HepG2 (cell line): ENCODE measurements around the gene PAQR3. TPM values are rescaled to one million over a fixed set of nuclear protein-coding genes. Genes with fewer than 3 reads are reported as not detected.

Experiments
- AKNA ChIP-seq: sonication (generic); formaldehyde crosslinking; IDR thresholded peaks from 2 replicates; pipeline ENCODE4 v1.4.0; 2020; ENCODE audit warnings: missing genetic modification reagents, borderline replicate concordance
- CC2D1A ChIP-seq: sonication (generic); formaldehyde crosslinking; IDR thresholded peaks from 2 replicates; pipeline ENCODE4 v1.8.1; 2023; ENCODE audit warnings: mild to moderate bottlenecking, missing genetic modification reagents
- CREM ChIP-seq, 2 experiments: sonication (generic) in 1 of 2; formaldehyde crosslinking in 1 of 2; IDR thresholded peaks; 2 replicates each; pipeline versions ENCODE4 v1.4.0 to v1.6.1; 2016 to 2020; ENCODE audit warnings: antibody characterized with exemption in 1 of 2, mild to moderate bottlenecking in 1 of 2, missing genetic modification reagents in 1 of 2
- HNRNPUL1 ChIP-seq: fragments of 200-400 bp; formaldehyde crosslinking; IDR thresholded peaks from 2 replicates; pipeline ENCODE4 v1.6.1; 2017; ENCODE audit warnings: low read depth, mild to moderate bottlenecking, low read length, moderate library complexity
- NR2F6 ChIP-seq, 2 experiments: IDR thresholded peaks; 2 replicates each; pipeline ENCODE4 v1.6.1; 2016; ENCODE audit warnings: antibody characterized with exemption in 1 of 2, mild to moderate bottlenecking in 1 of 2
- RERE ChIP-seq: IDR thresholded peaks from 2 replicates; pipeline ENCODE4 v1.6.1; 2016; ENCODE audit warnings: low read depth, missing genetic modification reagents, missing compliant biosample characterization
- RNF219 ChIP-seq: sonication (generic); formaldehyde crosslinking; IDR thresholded peaks from 2 replicates; pipeline ENCODE4 v1.5.0; 2020; ENCODE audit warnings: mild to moderate bottlenecking, missing genetic modification reagents
- THAP8 ChIP-seq: sonication (generic); formaldehyde crosslinking; IDR thresholded peaks from 2 replicates; pipeline ENCODE4 v1.5.1; 2020; ENCODE audit warnings: missing genetic modification reagents, mild to moderate bottlenecking, borderline replicate concordance
- ZKSCAN1 ChIP-seq: fragments of 150-350 bp; IDR thresholded peaks from 2 replicates; pipeline ENCODE4 v1.6.1; 2014; ENCODE audit warnings: low read length
- ZNF563 ChIP-seq: sonication (generic); formaldehyde crosslinking; IDR thresholded peaks from 2 replicates; pipeline ENCODE4 v1.8.0; 2022; ENCODE audit warnings: mild to moderate bottlenecking, moderate library complexity, missing genetic modification reagents
- ZNF576 ChIP-seq: sonication (generic); formaldehyde crosslinking; IDR thresholded peaks from 2 replicates; pipeline ENCODE4 v1.4.0; 2020; ENCODE audit warnings: mild to moderate bottlenecking, missing genetic modification reagents
- ZNF615 ChIP-seq: sonication (generic); formaldehyde crosslinking; IDR thresholded peaks from 2 replicates; pipeline ENCODE4 v1.5.0; 2020; ENCODE audit warnings: mild to moderate bottlenecking, missing genetic modification reagents, borderline replicate concordance
- ZNF619 ChIP-seq: sonication (generic); formaldehyde crosslinking; IDR thresholded peaks from 2 replicates; pipeline ENCODE4 v1.4.0; 2020; ENCODE audit warnings: mild to moderate bottlenecking, missing genetic modification reagents
- ZNF644 ChIP-seq: IDR thresholded peaks from 2 replicates; pipeline ENCODE4 v1.6.1; 2016; ENCODE audit warnings: low read depth
- ZNF703 ChIP-seq: sonication (generic); formaldehyde crosslinking; IDR thresholded peaks from 2 replicates; pipeline ENCODE4 v1.5.1; 2020; ENCODE audit warnings: missing genetic modification reagents, mild to moderate bottlenecking, moderate library complexity, borderline replicate concordance
- ZNF790 ChIP-seq: sonication (generic); formaldehyde crosslinking; IDR thresholded peaks from 2 replicates; pipeline ENCODE4 v1.8.0; 2022; ENCODE audit warnings: missing genetic modification reagents, mild to moderate bottlenecking, borderline replicate concordance
- polyA plus RNA-seq, 8 experiments: library from polyadenylated mRNA; depleted of rRNA in 3 of 8; stranded (reverse) in 7 of 8; unstranded in 1 of 8; fragments of >200 nt; fragmentation: Illumina TruSeq in 4 of 8; extraction: Trizol in 4 of 8; gene quantifications; 2 replicates each; pipeline versions ENCODE4 v1.2.1 to v1.2.3, GENCODE V29; 2011 to 2016; ENCODE audit warnings: low read depth in 4 of 8, missing spikeins in 1 of 8, mixed read lengths in 1 of 8; ENCODE audit not compliant: insufficient read depth in 1 of 8
- total RNA-seq, 5 experiments: library from RNA; depleted of rRNA; stranded (reverse); fragments of >200 nt; fragmentation: Illumina TruSeq; extraction: Trizol; gene quantifications; 2 replicates each; pipeline ENCODE4 v1.2.3, GENCODE V29; 2016; ENCODE audit warnings: low read depth in 1 of 5

PAQR3 gene
- total and polyA plus RNA-seq, 2 of the 13 experiments (the other 11 are each of a cell fraction or from before 2014, with no cell fraction given): 9.9 to 13.6 TPM

GRCh38 chr4:78862314-78862737 lies 76.9 kb downstream of the PAQR3 start (continued):
- no peak for TF ChIP-seq RERE (CRISPR knock-in tag)
- no peak for TF ChIP-seq ZKSCAN1
- peak; percentile 29; the same call in 1 of the 2 replicates for TF ChIP-seq NR2F6 (IDR thresholded peaks at IDR 0.05)
- TF ChIP-seq NR2F6 (CRISPR knock-in tag; IDR thresholded peaks at IDR 0.05): peak; percentile 39; the same call in 1 of the 2 replicates
- TF ChIP-seq AKNA (CRISPR knock-in tag): no peak
- no peak for TF ChIP-seq ZNF619 (CRISPR knock-in tag)
- no peak for TF ChIP-seq ZNF563 (CRISPR knock-in tag)
- TF ChIP-seq RNF219 (CRISPR knock-in tag): no peak
- no peak for TF ChIP-seq ZNF615
- TF ChIP-seq ZNF644 (CRISPR knock-in tag): peak; percentile 51; the same call in 1 of the 2 replicates
- peak; percentile 33; the same call in 1 of the 2 replicates for TF ChIP-seq CREM (IDR thresholded peaks at IDR 0.05)
- no peak for TF ChIP-seq CREM (CRISPR knock-in tag; IDR thresholded peaks at IDR 0.05)
- no peak for TF ChIP-seq ZNF703 (CRISPR knock-in tag)
- TF ChIP-seq HNRNPUL1: no peak; the same call in 1 of the 2 replicates
- no peak for TF ChIP-seq ZNF576 (CRISPR knock-in tag)
- TF ChIP-seq ZNF790 (CRISPR knock-in tag): no peak
- no peak for TF ChIP-seq CC2D1A (CRISPR knock-in tag)
- TF ChIP-seq THAP8: no peak
